Measurements from ENCODE around the gene RBAK. TPM values are rescaled to one million over a fixed set of nuclear protein-coding genes. Genes with fewer than 3 reads are reported as not detected.
A peak's percentile ranks its signal among the peaks of the same experiment; 100 is the strongest.
"Not testable (repeated sequence)": the region's sequence is repeated elsewhere in the genome, so short reads cannot be mapped to it uniquely, and the experiment has no call there.

The RBAK gene
- total RNA-seq, 2 donors from 2014 or later: 10.1 to 15.3 TPM

DNA sequence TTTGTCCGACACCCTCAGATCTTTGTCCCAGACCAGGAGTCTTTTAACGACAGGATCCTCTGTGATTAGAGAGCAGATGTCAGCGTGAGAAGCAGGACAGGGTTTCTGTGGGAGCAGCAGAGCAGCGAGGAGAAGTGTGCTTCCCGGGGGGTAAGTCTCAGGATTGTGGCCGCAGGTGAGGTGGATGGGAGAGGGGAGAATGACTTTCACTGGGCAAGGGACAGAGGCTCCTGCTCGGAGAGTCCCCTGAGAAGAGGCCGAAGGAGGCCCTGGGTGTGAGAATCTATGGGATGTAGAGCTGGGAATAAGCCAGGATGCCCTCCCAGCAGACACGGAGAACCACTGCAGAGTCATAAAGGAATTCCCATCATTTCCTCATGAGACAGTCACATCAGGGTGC lies 10.4 kb upstream of the RBAK start:
- Mint-ChIP-seq H3K27ac (peak overlapping the region; percentile 61 to 66), H3K36me3 (no peaks in the 10 kb centered on the region), H3K9me3 (no peaks in the 10 kb centered on the region)
- ATAC-seq: no peak
- DNase-seq (ENCODE audit: low spot score in 2 of 2): no peak

DNA sequence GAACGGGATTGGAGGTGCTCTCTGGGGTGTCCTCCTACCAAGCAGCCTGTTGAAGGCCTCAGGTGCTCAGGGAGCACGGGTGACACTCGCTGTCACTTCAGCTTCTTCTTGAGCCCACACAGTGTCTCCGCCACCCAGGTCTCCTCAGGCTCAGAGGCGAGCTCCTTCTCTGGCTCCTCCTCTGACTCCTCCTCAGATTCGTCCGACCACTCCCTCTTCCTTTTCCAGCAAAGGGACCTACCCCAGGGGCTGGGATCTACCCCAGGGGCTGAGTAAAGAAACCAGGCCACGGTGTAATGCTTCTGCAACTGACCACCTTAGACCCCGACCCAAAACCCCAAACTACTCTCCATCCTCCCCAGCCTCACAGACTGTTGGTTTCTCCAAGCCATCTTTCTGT lies 9.2 kb upstream of the RBAK start:
- no peaks in the 10 kb centered on the region for H3K9me3 Mint-ChIP-seq
- ATAC-seq: no peak
- H3K27ac Mint-ChIP-seq: peak overlapping the region in 1 of 2 donors; percentile 30
- H3K36me3 Mint-ChIP-seq: no peaks in the 10 kb centered on the region
- DNase-seq (ENCODE audit: low spot score in 2 of 2): no peak

DNA sequence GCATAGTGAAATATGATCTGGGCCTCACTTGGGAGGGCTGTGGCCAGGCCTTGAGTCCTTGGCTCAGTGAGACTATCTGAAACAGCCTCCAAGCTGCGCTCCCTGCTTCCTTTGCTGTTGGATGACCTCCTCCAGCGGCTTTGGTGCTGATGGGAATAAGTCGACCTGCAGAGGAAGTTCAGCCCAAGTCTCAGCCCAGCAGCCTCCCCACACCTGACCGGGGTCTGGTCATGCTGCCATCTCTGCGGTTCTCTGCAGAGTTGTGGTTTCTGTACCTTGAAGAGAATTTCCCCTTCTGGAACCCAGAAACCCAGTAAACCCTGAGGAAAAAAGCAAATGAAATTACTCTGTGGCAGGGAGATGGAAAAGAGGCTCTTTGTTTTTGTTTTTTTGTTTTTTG lies 4.6 kb upstream of the RBAK start:
- peaks cover 7 to 10% of the 10 kb centered on the region in 2 donors for H3K36me3 Mint-ChIP-seq
- H3K27ac Mint-ChIP-seq: no peak overlapping the region
- no peak for ATAC-seq
- H3K9me3 Mint-ChIP-seq: peaks cover 0 to 5% of the 10 kb centered on the region in 2 donors
- DNase-seq (ENCODE audit: low spot score in 2 of 2): no peak

DNA sequence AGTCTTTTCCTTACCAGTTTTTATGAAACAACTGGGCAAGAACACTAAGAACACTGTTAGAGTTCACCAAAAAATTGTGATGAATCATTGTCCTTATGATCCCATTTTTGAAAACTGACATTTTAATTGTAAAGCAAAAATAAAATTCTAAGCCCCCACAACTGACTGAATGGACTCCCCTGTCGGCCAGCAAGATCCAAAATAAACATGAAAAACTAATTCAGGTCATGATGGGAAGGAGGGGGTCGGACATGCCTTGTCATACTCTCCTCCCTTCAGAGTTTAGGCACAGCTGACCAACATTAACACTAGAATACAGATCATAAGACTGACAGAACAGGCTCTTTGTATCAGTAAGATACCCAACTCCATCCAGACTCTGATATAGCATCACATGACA lies 2.0 kb upstream of the RBAK start:
- no peak for ATAC-seq
- no peak overlapping the region for H3K27ac Mint-ChIP-seq
- H3K36me3 Mint-ChIP-seq: peaks cover 14 to 23% of the 10 kb centered on the region in 2 donors
- DNase-seq (ENCODE audit: low spot score in 2 of 2): no peak
- peaks cover 0 to 5% of the 10 kb centered on the region in 2 donors for H3K9me3 Mint-ChIP-seq

DNA sequence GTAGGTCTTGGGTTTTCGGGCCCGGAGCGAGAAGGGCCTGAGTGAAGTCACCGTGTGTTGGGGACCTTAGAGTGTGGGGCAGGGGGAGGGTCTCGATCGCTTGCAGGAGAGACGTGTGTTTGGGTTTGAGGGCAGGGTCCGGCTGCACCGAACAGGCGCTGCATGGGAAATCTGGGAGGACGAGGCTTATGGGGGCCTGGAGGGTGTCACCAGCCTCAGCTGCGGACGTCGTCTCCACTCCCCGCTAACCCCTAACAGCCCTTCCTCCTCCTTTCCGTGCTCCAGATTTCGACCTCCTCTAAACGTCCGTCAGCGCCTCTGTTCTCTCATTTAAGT lies 705 bp downstream of the RBAK start:
- Mint-ChIP-seq H3K27ac (peak overlapping the region; percentile 94 to 95), H3K36me3 (peaks cover 35 to 47% of the 10 kb centered on the region in 2 donors)
- not testable (repeated sequence) for ATAC-seq; H3K9me3 Mint-ChIP-seq; DNase-seq (ENCODE audit: low spot score in 2 of 2)

DNA sequence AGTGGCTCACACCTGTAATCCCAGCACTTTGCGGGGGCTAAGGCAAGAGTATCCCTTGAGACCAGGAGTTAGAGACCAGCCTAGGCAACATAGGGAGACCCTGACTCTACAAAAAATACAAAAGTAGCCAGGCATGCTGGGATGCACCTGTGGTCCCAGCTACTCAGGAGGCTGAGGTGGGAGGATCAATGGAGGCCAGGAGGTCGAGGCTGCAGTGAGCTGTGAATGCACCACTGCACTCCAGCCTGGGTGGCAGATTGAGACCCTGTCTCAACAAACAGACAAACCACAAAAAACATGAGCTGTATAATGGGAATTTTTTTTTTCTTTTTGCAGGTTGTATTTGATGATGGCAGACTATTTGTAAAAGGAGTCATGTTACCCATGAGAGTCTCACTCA lies 1.5 kb downstream of the RBAK start:
- DNase-seq (ENCODE audit: low spot score in 2 of 2); H3K27ac Mint-ChIP-seq; ATAC-seq: not testable (repeated sequence)
- H3K36me3 Mint-ChIP-seq: peaks cover 43 to 55% of the 10 kb centered on the region in 2 donors
- H3K9me3 Mint-ChIP-seq: peaks cover 16% of the 10 kb centered on the region in 2 donors

DNA sequence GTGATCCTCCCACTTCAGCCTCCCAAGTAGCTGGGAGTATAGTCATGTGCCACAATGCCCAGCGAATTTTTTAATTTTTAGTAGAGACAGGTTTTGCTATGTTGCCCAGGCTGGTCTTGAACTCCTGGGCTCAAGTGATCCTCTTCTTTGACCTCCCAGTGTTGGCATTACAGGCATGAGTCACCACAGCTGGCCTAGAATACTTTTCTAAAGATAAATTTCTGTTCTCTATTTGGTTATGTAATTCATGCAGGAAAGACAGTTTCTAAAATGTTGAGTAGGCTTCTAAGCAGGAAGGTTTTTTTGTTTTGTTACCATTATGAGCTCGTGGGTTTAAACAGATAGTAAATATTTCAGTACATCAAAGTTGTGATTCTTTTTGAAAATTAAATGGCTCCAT lies 5.0 kb downstream of the RBAK start:
- Mint-ChIP-seq H3K27ac (no peak overlapping the region), H3K9me3 (peaks cover 29 to 39% of the 10 kb centered on the region in 2 donors)

DNA sequence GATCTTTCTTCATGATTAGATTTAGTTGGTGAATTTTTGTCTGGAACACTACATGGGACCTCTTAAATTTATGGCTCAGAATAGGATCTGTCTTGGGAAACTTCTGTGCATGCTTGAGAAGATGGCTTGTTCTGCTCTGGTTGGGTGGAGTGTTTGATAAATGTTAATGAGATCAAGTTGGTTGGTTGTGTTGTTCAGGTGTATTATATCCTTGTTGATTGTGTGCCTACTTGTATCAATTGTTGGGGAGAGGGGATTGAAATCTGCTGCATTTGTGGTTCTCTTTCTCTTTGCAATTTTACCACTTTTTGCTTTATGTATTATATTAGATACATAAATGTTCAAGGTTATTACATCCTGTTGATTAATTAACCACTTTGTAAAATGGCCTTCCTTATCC lies 6.1 kb downstream of the RBAK start:
- not testable (repeated sequence) for H3K27ac Mint-ChIP-seq; DNase-seq (ENCODE audit: low spot score in 2 of 2); ATAC-seq
- H3K36me3 Mint-ChIP-seq: peaks cover 74 to 89% of the 10 kb centered on the region in 2 donors
- peaks cover 35 to 46% of the 10 kb centered on the region in 2 donors for H3K9me3 Mint-ChIP-seq

More for the DNA sequence above, 5.0 kb downstream of the RBAK start:
- DNase-seq (ENCODE audit: low spot score in 2 of 2) (no peak), ATAC-seq (no peak)
- peaks cover 66 to 84% of the 10 kb centered on the region in 2 donors for H3K36me3 Mint-ChIP-seq

DNA sequence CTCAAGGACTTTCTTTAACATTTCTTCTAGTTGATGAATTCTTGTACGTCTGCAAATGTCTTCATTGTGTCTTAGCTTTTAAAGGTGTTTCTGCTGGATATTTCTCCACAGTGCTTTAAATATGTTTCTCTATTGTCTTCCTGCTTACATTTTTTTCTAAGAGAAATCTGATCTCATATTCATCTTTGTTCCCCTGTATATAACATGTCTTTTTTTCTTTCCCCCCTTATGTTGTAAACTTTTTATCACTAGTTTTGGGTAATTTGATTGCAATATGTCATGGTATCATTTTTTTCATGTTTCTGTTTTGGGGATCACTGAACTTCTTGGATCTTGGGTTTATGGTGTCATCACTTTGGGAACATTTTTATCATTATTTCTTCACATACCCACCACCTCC lies 7.5 kb downstream of the RBAK start:
- DNase-seq (ENCODE audit: low spot score in 2 of 2) (no peak), ATAC-seq (no peak)
- Mint-ChIP-seq H3K36me3 (peaks cover 87 to 97% of the 10 kb centered on the region in 2 donors), H3K27ac (no peak overlapping the region), H3K9me3 (peaks cover 35 to 54% of the 10 kb centered on the region in 2 donors)

DNA sequence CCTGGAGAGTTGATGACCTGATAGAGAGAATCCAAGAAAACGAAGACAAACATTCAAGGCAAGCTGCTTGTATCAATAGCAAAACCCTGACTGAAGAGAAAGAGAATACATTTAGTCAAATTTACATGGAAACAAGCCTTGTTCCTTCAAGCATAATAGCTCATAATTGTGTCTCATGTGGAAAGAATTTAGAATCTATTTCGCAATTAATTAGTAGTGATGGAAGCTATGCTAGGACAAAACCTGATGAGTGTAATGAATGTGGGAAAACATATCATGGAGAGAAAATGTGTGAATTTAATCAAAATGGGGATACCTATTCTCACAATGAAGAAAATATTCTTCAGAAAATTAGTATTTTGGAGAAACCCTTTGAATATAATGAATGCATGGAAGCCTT lies 18.0 kb downstream of the RBAK start:
- Mint-ChIP-seq H3K9me3 (peaks cover 60 to 67% of the 10 kb centered on the region in 2 donors), H3K27ac (peak overlapping the region in 1 of 2 donors; percentile 72)

DNA sequence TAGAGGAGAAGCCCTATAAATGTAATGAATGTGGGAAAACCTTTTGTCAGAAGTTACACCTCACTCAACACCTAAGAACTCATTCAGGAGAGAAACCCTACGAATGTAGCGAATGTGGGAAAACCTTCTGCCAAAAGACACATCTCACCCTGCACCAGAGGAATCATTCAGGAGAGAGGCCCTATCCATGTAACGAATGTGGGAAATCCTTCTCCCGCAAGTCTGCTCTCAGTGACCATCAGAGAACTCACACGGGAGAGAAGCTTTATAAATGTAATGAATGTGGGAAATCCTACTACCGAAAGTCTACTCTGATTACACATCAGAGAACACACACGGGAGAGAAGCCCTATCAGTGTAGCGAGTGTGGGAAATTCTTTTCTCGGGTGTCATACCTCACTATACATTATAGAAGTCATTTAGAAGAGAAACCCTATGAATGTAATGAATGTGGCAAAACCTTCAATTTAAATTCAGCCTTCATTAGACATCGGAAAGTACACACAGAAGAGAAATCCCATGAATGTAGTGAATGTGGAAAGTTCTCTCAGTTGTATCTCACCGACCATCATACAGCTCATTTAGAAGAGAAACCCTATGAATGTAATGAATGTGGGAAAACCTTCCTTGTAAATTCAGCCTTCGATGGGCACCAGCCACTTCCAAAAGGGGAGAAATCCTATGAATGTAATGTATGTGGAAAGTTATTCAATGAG lies 18.9 kb downstream of the RBAK start:
- Mint-ChIP-seq H3K27ac (peak overlapping the region in 1 of 2 donors; percentile 87), H3K9me3 (peaks cover 55 to 58% of the 10 kb centered on the region in 2 donors), H3K36me3 (peaks cover 82 to 97% of the 10 kb centered on the region in 2 donors)
- no peak for DNase-seq (ENCODE audit: low spot score in 2 of 2)
- ATAC-seq: no peak

More for the DNA sequence above, 18.0 kb downstream of the RBAK start:
- DNase-seq (ENCODE audit: low spot score in 2 of 2) (no peak), ATAC-seq (no peak)
- H3K36me3 Mint-ChIP-seq: peaks cover 89 to 97% of the 10 kb centered on the region in 2 donors

DNA sequence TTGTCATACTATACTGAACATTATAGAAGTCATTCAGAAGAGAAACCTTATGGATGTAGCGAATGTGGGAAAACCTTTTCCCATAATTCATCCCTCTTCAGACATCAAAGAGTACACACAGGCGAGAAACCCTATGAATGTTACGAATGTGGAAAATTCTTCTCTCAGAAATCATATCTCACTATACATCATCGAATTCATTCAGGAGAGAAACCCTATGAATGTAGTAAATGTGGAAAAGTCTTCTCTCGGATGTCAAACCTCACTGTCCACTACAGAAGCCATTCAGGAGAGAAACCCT lies 19.4 kb downstream of the RBAK start:
- H3K36me3 Mint-ChIP-seq: peaks cover 80 to 97% of the 10 kb centered on the region in 2 donors
- ATAC-seq (no peak), DNase-seq (ENCODE audit: low spot score in 2 of 2) (no peak)
- H3K27ac Mint-ChIP-seq: peak overlapping the region in 1 of 2 donors; percentile 36
- H3K9me3 Mint-ChIP-seq: peaks cover 54 to 56% of the 10 kb centered on the region in 2 donors

DNA sequence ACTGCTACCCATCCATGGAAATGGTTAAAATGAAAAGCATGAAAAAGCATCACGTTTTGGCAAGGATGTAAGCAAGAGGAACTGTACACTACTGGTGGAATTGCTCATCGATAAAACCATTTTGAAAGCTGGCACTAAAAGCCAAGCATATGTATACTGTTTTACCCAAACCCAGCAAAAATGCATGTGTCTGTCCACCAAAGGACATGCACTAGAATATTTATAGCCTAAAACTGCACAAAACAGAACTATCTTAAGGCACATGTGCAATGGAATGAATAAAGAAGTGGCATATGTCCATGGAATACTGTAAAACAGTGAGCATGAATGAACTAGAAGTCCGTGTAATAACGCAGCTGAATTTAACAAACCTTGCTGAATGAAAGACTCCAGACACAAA lies 22.9 kb downstream of the RBAK start:
- H3K9me3 Mint-ChIP-seq: peaks cover 40 to 41% of the 10 kb centered on the region in 2 donors
- peaks cover 68 to 84% of the 10 kb centered on the region in 2 donors for H3K36me3 Mint-ChIP-seq
- ATAC-seq: no peak
- DNase-seq (ENCODE audit: low spot score in 2 of 2): no peak
- H3K27ac Mint-ChIP-seq: no peak overlapping the region

DNA sequence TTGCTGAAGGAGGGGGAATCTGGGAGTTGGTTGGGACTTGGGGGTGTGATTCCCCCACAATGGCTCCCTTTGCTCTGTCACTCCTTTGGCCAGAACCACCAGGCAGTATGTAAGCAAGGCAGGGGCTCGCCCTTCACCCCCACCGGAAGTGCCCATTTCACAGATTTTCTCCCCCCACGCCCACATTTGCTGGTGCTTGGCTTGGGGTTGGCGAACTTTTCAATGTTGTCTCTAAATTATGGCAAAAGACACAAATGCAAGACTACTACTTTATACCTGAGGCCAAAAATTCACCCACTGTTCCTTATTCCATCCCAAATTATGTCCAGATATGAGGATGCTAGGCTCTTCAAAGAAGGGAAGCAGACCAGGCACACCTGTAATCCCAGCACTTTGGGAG lies 24.5 kb downstream of the RBAK start:
- no peak for DNase-seq (ENCODE audit: low spot score in 2 of 2)
- no peak for ATAC-seq
- Mint-ChIP-seq H3K9me3 (peaks cover 23 to 32% of the 10 kb centered on the region in 2 donors), H3K36me3 (peaks cover 51 to 67% of the 10 kb centered on the region in 2 donors), H3K27ac (no peak overlapping the region)

DNA sequence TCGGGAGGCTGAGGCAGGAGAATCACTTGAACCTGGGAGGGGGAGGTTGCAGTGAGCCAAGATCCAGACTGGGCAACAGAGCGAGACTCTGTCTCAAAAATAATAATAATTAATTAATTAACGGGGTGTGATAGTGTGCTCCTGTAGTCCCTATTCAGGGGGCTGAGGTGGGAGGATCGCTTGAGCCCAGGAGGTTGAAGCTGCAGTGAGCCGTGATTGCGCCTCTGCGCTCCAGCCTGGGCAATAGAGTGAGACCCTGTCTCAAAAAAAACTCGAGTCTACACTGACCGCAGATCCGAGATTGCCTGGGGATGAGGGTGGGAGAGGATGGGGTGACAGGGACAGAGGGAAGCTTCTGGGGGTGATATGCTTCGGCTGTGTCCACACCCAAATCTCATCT lies 29.5 kb downstream of the RBAK start:
- not testable (repeated sequence) for DNase-seq (ENCODE audit: low spot score in 2 of 2); H3K27ac Mint-ChIP-seq; ATAC-seq; H3K9me3 Mint-ChIP-seq
- H3K36me3 Mint-ChIP-seq: peaks cover 16 to 24% of the 10 kb centered on the region in 2 donors

DNA sequence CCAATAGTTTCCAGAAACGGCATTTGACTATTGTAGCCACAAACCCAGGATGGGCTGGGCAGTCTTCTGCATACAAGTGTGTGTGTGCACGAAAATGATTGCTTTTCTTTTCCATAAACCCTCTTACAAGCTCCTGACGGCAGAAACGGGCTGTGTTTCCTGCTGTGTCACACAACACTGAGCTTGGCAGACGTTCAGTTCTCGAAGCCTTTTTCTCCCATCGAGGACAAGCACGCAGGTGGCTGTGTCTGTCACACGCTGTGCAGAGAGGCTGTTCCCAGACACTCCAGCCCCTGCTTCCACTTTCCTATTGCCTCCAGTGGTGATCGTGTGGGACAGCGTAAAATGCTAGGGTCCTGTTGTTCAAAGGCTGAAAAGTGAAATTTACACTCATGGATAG lies 32.1 kb downstream of the RBAK start:
- no peak for DNase-seq (ENCODE audit: low spot score in 2 of 2)
- Mint-ChIP-seq H3K9me3 (no peaks in the 10 kb centered on the region), H3K36me3 (peaks cover 0 to 5% of the 10 kb centered on the region in 2 donors), H3K27ac (no peak overlapping the region)
- ATAC-seq: peak in 1 of 2 donors; percentile 54

DNA sequence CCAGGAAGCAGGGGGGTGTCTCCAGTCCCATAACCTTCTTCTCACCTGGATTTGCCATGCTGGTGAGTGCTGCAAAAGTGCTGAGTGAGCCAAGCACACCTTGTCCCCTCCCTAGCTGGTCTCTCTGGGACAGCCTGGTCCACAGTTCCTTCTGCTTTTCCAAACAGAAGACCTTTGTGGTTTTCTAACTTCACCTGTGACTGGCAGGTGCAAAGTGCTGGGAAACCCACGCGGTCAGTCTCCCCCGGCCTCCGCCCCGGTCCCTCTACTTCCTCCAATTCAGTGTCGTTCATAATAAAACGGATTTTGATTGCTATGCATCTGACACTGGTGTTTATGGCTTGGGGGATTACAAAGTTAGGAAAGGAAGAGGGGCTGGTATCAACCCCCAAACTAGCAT lies 37.1 kb downstream of the RBAK start:
- no peak for ATAC-seq
- Mint-ChIP-seq H3K36me3 (peaks cover 0 to 2% of the 10 kb centered on the region in 2 donors), H3K9me3 (no peaks in the 10 kb centered on the region), H3K27ac (no peak overlapping the region)
- DNase-seq (ENCODE audit: low spot score in 2 of 2): no peak

DNA sequence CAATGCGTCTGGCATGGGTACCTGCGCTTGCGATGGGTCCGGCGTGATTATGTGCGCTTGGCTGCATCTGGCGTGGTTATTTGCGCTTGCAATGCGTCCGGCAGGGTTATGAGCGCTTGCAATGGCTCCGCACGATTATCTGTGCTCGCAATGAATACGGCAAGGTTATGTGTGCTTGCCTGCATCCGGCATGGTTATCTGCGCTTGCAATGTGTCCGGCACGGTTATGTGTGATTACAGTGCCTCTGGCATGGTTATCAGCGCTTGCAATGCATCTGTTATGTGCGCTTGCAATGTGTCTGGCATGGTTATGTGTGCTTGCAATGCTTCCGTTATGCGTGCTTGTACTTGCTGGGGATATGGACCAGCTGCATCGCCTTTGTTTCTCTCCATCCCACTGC lies 37.7 kb downstream of the RBAK start:
- no peak for DNase-seq (ENCODE audit: low spot score in 2 of 2)
- no peaks in the 10 kb centered on the region for H3K9me3 Mint-ChIP-seq
- no peak for ATAC-seq
- H3K36me3 Mint-ChIP-seq: no peaks in the 10 kb centered on the region
- no peak overlapping the region for H3K27ac Mint-ChIP-seq

All from activated naive CD4-positive, alpha-beta T cell treated with anti-CD3 and anti-CD28 coated beads, Interleukin-2, amount 50 U/mL, for 72 hours (primary cell).